Astrocyte (in vitro differentiated cells and primary cell): ENCODE data around the gene ETV6.

Experiments
- CTCF ChIP-seq: IDR thresholded peaks from 2 replicates; pipeline ENCODE4 v1.5.1; 2011; ENCODE audit warnings: low read depth, mild to moderate bottlenecking, inconsistent platforms, low read length, moderate library complexity; ENCODE audit not compliant: insufficient read depth
- EZH2 ChIP-seq: IDR thresholded peaks from 2 replicates; pipeline ENCODE4 v1.6.1; 2012; ENCODE audit warnings: mild to moderate bottlenecking, low read length, inconsistent platforms; ENCODE audit not compliant: insufficient read depth

- TF ChIP-seq CTCF (no peak), EZH2 (no peak)
Measured at GRCh38 chr12:11834104-11834812, 184.8 kb downstream of the ETV6 start.
